HL-60 (cell line): ENCODE results near the gene RSRC1.

Experiments used
- DNase-seq, 2 experiments: peaks; one replicate each; pipeline ENCODE4 v3.0.0-alpha.2; 2010 to 2020; ENCODE audit warnings: low read depth in 1 of 2, low spot score in 1 of 2
- H3K27ac ChIP-seq: fragments of 250-450 bp; sonication (Bioruptor Pico); replicated peaks from 2 replicates; pipeline ENCODE4 v1.5.1; 2020; ENCODE audit warnings: mild to moderate bottlenecking, moderate library complexity
- H3K27me3 ChIP-seq: fragments of 250-450 bp; sonication (Bioruptor Pico); 2 replicates; pipeline ENCODE4 v1.5.1; 2021; ENCODE audit warnings: mild to moderate bottlenecking, moderate library complexity; ENCODE audit not compliant: insufficient read depth, poor library complexity, severe bottlenecking
- H3K4me3 ChIP-seq: replicated peaks from 2 replicates; pipeline ENCODE4 v1.5.1; 2011; ENCODE audit warnings: mild to moderate bottlenecking, control low read depth, low read length; ENCODE audit not compliant: insufficient read depth
- GABPA ChIP-seq: IDR thresholded peaks from 2 replicates; pipeline ENCODE4 v1.6.1; 2012; ENCODE audit warnings: low read depth
- POLR2AphosphoS5 ChIP-seq: IDR thresholded peaks from 2 replicates; pipeline ENCODE4 v1.6.1; 2012; ENCODE audit warnings: low read depth
- SPI1 ChIP-seq: IDR thresholded peaks from 2 replicates; pipeline ENCODE4 v1.6.1; 2012; ENCODE audit warnings: low read depth, mild to moderate bottlenecking, borderline replicate concordance
- TF ChIP-seq, protein P1 (sequence below): IDR thresholded peaks from one replicate; pipeline ENCODE4 v1.5.1; 2011; ENCODE audit warnings: low read length, control low read depth, inconsistent platforms; ENCODE audit not compliant: insufficient read depth
- TF ChIP-seq, protein P2 (sequence below): IDR thresholded peaks from 2 replicates; pipeline ENCODE4 v1.6.1; 2012; ENCODE audit warnings: low read depth; ENCODE audit not compliant: insufficient replicate concordance

Gene RSRC1

DNA sequence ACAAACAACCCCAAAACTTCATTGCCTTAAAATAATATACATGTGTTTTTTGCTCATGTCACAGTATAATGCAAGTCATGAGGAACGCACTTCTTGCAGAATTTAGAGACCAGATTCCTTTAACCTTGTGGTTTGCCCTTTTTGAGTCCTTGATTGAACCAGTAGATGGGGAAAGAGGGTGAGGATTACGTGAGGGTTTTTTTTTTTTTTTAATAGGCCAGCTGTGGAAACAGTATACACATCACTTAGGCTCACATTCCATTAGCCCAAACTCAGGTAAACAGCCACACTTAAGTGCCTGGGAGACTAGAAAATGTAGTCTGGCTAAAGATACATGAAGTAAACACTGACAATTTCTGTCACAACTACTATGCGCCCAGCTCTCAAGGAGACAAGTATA is 346.2 kb downstream of the RSRC1 start:
- TF ChIP-seq GABPA (no peak), SPI1 (no peak), POLR2AphosphoS5 (no peak)
- TF ChIP-seq, protein P1, sequence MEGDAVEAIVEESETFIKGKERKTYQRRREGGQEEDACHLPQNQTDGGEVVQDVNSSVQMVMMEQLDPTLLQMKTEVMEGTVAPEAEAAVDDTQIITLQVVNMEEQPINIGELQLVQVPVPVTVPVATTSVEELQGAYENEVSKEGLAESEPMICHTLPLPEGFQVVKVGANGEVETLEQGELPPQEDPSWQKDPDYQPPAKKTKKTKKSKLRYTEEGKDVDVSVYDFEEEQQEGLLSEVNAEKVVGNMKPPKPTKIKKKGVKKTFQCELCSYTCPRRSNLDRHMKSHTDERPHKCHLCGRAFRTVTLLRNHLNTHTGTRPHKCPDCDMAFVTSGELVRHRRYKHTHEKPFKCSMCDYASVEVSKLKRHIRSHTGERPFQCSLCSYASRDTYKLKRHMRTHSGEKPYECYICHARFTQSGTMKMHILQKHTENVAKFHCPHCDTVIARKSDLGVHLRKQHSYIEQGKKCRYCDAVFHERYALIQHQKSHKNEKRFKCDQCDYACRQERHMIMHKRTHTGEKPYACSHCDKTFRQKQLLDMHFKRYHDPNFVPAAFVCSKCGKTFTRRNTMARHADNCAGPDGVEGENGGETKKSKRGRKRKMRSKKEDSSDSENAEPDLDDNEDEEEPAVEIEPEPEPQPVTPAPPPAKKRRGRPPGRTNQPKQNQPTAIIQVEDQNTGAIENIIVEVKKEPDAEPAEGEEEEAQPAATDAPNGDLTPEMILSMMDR, result no peak
- TF ChIP-seq, protein P2, sequence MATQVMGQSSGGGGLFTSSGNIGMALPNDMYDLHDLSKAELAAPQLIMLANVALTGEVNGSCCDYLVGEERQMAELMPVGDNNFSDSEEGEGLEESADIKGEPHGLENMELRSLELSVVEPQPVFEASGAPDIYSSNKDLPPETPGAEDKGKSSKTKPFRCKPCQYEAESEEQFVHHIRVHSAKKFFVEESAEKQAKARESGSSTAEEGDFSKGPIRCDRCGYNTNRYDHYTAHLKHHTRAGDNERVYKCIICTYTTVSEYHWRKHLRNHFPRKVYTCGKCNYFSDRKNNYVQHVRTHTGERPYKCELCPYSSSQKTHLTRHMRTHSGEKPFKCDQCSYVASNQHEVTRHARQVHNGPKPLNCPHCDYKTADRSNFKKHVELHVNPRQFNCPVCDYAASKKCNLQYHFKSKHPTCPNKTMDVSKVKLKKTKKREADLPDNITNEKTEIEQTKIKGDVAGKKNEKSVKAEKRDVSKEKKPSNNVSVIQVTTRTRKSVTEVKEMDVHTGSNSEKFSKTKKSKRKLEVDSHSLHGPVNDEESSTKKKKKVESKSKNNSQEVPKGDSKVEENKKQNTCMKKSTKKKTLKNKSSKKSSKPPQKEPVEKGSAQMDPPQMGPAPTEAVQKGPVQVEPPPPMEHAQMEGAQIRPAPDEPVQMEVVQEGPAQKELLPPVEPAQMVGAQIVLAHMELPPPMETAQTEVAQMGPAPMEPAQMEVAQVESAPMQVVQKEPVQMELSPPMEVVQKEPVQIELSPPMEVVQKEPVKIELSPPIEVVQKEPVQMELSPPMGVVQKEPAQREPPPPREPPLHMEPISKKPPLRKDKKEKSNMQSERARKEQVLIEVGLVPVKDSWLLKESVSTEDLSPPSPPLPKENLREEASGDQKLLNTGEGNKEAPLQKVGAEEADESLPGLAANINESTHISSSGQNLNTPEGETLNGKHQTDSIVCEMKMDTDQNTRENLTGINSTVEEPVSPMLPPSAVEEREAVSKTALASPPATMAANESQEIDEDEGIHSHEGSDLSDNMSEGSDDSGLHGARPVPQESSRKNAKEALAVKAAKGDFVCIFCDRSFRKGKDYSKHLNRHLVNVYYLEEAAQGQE, result no peak
- H3K27ac ChIP-seq, result no peak overlapping the region
- no peak for DNase-seq
- H3K27me3 ChIP-seq, result no peaks in the 10 kb centered on the region
- no peak overlapping the region for H3K4me3 ChIP-seq

DNA sequence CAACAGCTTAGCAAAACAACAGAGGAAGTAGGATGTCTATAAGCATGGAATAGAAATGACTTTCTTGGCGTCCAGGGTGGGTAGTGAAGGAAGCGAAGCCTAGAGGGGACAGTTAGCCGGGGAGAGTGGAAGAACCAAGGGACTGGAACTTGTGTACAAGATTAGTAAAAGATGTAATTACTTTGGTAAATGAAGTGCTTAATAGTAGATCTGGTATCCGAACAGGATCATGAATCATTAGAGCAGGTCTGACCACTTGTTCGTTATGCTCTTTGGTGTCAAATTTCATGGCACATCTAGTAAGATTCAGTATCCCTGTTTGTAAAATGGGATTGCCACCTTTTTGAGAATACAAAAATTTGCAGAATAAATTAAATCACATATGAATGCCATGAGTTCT is 348.6 kb downstream of the RSRC1 start:
- no peak overlapping the region for H3K27ac ChIP-seq
- no peaks in the 10 kb centered on the region for H3K27me3 ChIP-seq
- H3K4me3 ChIP-seq, result no peak overlapping the region
- TF ChIP-seq POLR2AphosphoS5 (no peak), GABPA (no peak), SPI1 (no peak)
- TF ChIP-seq, protein P1, result no peak
- TF ChIP-seq, protein P2, result no peak
- DNase-seq, result no peak

DNA sequence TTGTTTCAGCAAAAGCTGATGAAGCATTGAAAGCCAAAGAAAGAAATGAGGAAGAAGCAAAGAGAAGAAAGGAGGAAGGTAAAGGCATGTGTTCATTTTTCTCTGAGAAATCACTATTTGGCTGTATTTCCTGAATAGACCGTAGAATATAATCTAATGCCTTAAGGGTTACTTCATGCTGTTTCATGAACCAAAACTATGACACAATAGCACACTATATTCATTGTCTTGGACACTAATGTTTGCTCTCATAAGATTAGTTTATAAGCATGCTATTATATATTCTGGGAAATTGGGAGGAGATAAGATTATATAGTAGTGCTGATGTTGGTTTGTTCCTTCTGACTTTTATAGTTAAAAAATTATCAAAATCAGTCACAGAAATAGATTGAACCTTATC is 351.0 kb downstream of the RSRC1 start:
- DNase-seq, result no peak
- TF ChIP-seq, protein P1, result no peak
- peak; percentile 23; the same call in 1 of the 2 replicates for TF ChIP-seq SPI1
- TF ChIP-seq GABPA, result no peak
- Histone ChIP-seq H3K27ac (no peak overlapping the region), H3K27me3 (no peaks in the 10 kb centered on the region), H3K4me3 (no peak overlapping the region)

DNA sequence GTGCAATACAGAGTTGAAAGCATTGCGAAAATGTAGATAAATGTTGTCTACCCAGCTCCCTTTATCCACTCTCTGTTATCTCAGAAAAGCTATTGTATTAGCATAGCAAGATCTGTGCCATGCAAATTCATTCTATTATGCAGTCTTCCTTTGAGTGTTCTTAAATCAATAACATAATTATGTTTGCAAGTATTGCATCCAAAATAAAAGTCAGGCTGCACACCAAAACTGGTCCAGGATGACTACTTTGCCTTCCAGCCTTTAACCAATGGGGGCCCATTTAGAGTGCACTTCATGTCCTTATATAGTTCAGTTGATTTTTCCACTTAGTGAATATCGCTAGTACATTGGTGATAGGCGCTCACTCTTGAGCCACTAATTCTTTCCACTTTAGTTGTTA is 353.7 kb downstream of the RSRC1 start:
- no peak for DNase-seq
- TF ChIP-seq SPI1, result no peak
- TF ChIP-seq POLR2AphosphoS5, result no peak
- no peak for TF ChIP-seq GABPA
- TF ChIP-seq, protein P2, result no peak
- TF ChIP-seq, protein P1, result no peak
- H3K4me3 ChIP-seq, result no peak overlapping the region
- no peaks in the 10 kb centered on the region for H3K27me3 ChIP-seq
- H3K27ac ChIP-seq, result no peak overlapping the region
